Measurements from ENCODE around the gene KCNQ1OT1. TPM values are rescaled to one million over a fixed set of nuclear protein-coding genes. Genes with fewer than 3 reads are reported as not detected.
A peak's percentile ranks its signal among the peaks of the same experiment; 100 is the strongest.

KCNQ1OT1 gene
- total and polyA plus RNA-seq, 9 donors: 0.43 to 11.5 (median 5.2) TPM

- WGBS, 3 donors: 92 to 94% (median 93%) methylated on average over 14 of the region's 14 CpGs
- peak in 3 of 5 donors; percentile 6 to 22 (median 11) for DNase-seq
- TF ChIP-seq EP300 (IDR thresholded peaks at IDR 0.05) (no peak), POLR2A (IDR thresholded peaks at IDR 0.05) (no peak), CTCF (IDR thresholded peaks at IDR 0.05) (no peak)
These were observed 135.7 kb downstream of the KCNQ1OT1 start for GRCh38 chr11:2564008-2564530.

GRCh38 chr11:2563213-2564007 lies 136.4 kb downstream of the KCNQ1OT1 start:
- intact Hi-C loops (cut with DNase I): no loop called here
- no peak overlapping the region for H3K27ac ChIP-seq
- no peaks in the 10 kb centered on the region for H3K27me3 ChIP-seq
- WGBS, 3 donors: 84 to 88% (median 88%) methylated on average over 28 of the region's 28 CpGs
- H3K4me1 ChIP-seq (ENCODE audit: insufficient read depth): no peaks in the 10 kb centered on the region
- no peaks in the 10 kb centered on the region for H3K9me3 ChIP-seq
- no peaks in the 10 kb centered on the region for H3K36me3 ChIP-seq
- peak in 3 of 5 donors; percentile 8 to 23 (median 9) for DNase-seq
- no peak for TF ChIP-seq POLR2A (IDR thresholded peaks at IDR 0.05)
- TF ChIP-seq EP300 (IDR thresholded peaks at IDR 0.05): no peak
- no peak overlapping the region for H3K4me3 ChIP-seq

More at GRCh38 chr11:2564008-2564530, 135.7 kb downstream of the KCNQ1OT1 start:
- H3K9me3 ChIP-seq: no peaks in the 10 kb centered on the region
- H3K4me1 ChIP-seq (ENCODE audit: insufficient read depth): no peaks in the 10 kb centered on the region
- H3K4me3 ChIP-seq: no peak overlapping the region
- no peaks in the 10 kb centered on the region for H3K36me3 ChIP-seq
- intact Hi-C loops (cut with DNase I): no loop called here
- no peak overlapping the region for H3K27ac ChIP-seq
- H3K27me3 ChIP-seq: no peaks in the 10 kb centered on the region

GRCh38 chr11:2562890-2563212 lies 136.9 kb downstream of the KCNQ1OT1 start:
- no peak overlapping the region for H3K4me3 ChIP-seq
- no peak for TF ChIP-seq POLR2A (IDR thresholded peaks at IDR 0.05)
- no peak for TF ChIP-seq EP300 (IDR thresholded peaks at IDR 0.05)
- TF ChIP-seq CTCF (IDR thresholded peaks at IDR 0.05): no peak
- no peaks in the 10 kb centered on the region for H3K36me3 ChIP-seq
- H3K27ac ChIP-seq: no peak overlapping the region
- intact Hi-C loops (cut with DNase I): no loop called here
- DNase-seq: no peak
- H3K4me1 ChIP-seq (ENCODE audit: insufficient read depth): no peaks in the 10 kb centered on the region
- H3K27me3 ChIP-seq: no peaks in the 10 kb centered on the region
- WGBS, 3 donors: 69 to 75% (median 72%) methylated on average over 6 of the region's 6 CpGs
- H3K9me3 ChIP-seq: no peaks in the 10 kb centered on the region

- Histone ChIP-seq H3K27me3 (no peaks in the 10 kb centered on the region), H3K27ac (no peak overlapping the region), H3K9me3 (no peaks in the 10 kb centered on the region), H3K4me1 (ENCODE audit: insufficient read depth) (no peaks in the 10 kb centered on the region), H3K36me3 (no peaks in the 10 kb centered on the region), H3K4me3 (no peak overlapping the region)
- 55 to 67% (median 64%) methylated on average over 25 to 27 of the region's 27 CpGs for WGBS, 3 donors
- TF ChIP-seq EP300 (IDR thresholded peaks at IDR 0.05): no peak
- no peak for TF ChIP-seq CTCF (IDR thresholded peaks at IDR 0.05)
- TF ChIP-seq POLR2A (IDR thresholded peaks at IDR 0.05): no peak
- intact Hi-C loops (cut with DNase I): no loop called here
- peak in 3 of 5 donors; percentile 13 to 51 (median 20) for DNase-seq
These were observed 137.9 kb downstream of the KCNQ1OT1 start for GRCh38 chr11:2561696-2562581.
